MG63 (cell line): ENCODE data around the gene DLX1. TPM values are rescaled to one million over a fixed set of nuclear protein-coding genes. Genes with fewer than 3 reads are reported as not detected.
"Not testable (repeated sequence)": the region's sequence is repeated elsewhere in the genome, so short reads cannot be mapped to it uniquely, and the experiment has no call there.

ENCODE experiments used
- DNase-seq: peaks from one replicate; pipeline ENCODE4 v3.0.0-alpha.2; 2020
- H3K27me3 ChIP-seq: fragments of 250-450 bp; sonication (Bioruptor Pico); 2 replicates; pipeline ENCODE4 v1.5.1; 2020; ENCODE audit warnings: mild to moderate bottlenecking, moderate library complexity
- H3K36me3 ChIP-seq: fragments of 250-450 bp; sonication (Bioruptor Pico); 2 replicates; pipeline ENCODE4 v1.5.1; 2020; ENCODE audit warnings: mild to moderate bottlenecking, moderate library complexity
- H3K4me3 ChIP-seq: fragments of 250-450 bp; sonication (Bioruptor Pico); 2 replicates; pipeline ENCODE4 v1.5.1; 2020; ENCODE audit warnings: mild to moderate bottlenecking, moderate library complexity
- H3K9me3 ChIP-seq: fragments of 250-450 bp; sonication (Bioruptor Pico); 2 replicates; pipeline ENCODE4 v1.5.1; 2020; ENCODE audit warnings: mild to moderate bottlenecking, moderate library complexity
- total RNA-seq: library from RNA; depleted of rRNA; stranded (reverse); fragments of >200 nt; shearing (Covaris generic); gene quantifications from 2 replicates; pipeline ENCODE4 v1.2.3, GENCODE V29; 2014; ENCODE audit warnings: low replicate concordance; rRNA removed

DLX1 gene
- total RNA-seq, 1 experiment from 2014 or later, result 5.7 TPM

- no peaks in the 10 kb centered on the region for H3K36me3 ChIP-seq
- no peak for DNase-seq
- H3K4me3 ChIP-seq, result no peak overlapping the region
- H3K9me3 ChIP-seq, result no peaks in the 10 kb centered on the region
- no peaks in the 10 kb centered on the region for H3K27me3 ChIP-seq
Observed at GRCh38 chr2:172116107-172116506, 30.8 kb downstream of the DLX1 start.

GRCh38 chr2:172119089-172119488 lies 33.8 kb downstream of the DLX1 start:
- Histone ChIP-seq H3K27me3 (no peaks in the 10 kb centered on the region), H3K36me3 (no peaks in the 10 kb centered on the region), H3K4me3 (no peak overlapping the region), H3K9me3 (no peaks in the 10 kb centered on the region)
- no peak for DNase-seq

GRCh38 chr2:172120118-172120517 lies 34.8 kb downstream of the DLX1 start:
- DNase-seq, result no peak
- no peaks in the 10 kb centered on the region for H3K36me3 ChIP-seq
- H3K27me3 ChIP-seq, result no peaks in the 10 kb centered on the region
- no peaks in the 10 kb centered on the region for H3K9me3 ChIP-seq
- no peak overlapping the region for H3K4me3 ChIP-seq

- DNase-seq, result no peak
- H3K27me3 ChIP-seq, result no peaks in the 10 kb centered on the region
Observed at GRCh38 chr2:172128484-172128883, 43.2 kb downstream of the DLX1 start.

GRCh38 chr2:172129404-172129803 lies 44.1 kb downstream of the DLX1 start:
- no peaks in the 10 kb centered on the region for H3K36me3 ChIP-seq
- H3K4me3 ChIP-seq, result no peak overlapping the region
- no peaks in the 10 kb centered on the region for H3K27me3 ChIP-seq
- H3K9me3 ChIP-seq, result no peaks in the 10 kb centered on the region
- DNase-seq, result no peak

More at GRCh38 chr2:172128484-172128883, 43.2 kb downstream of the DLX1 start:
- Histone ChIP-seq H3K36me3 (no peaks in the 10 kb centered on the region), H3K9me3 (no peaks in the 10 kb centered on the region), H3K4me3 (no peak overlapping the region)

- Histone ChIP-seq H3K27me3 (no peaks in the 10 kb centered on the region), H3K9me3 (no peaks in the 10 kb centered on the region), H3K36me3 (no peaks in the 10 kb centered on the region), H3K4me3 (no peak overlapping the region)
- DNase-seq, result no peak
Observed at GRCh38 chr2:172131713-172132555, 46.6 kb downstream of the DLX1 start.

GRCh38 chr2:172134270-172134669 lies 49.0 kb downstream of the DLX1 start:
- Histone ChIP-seq H3K27me3 (no peaks in the 10 kb centered on the region), H3K9me3 (no peaks in the 10 kb centered on the region), H3K36me3 (no peaks in the 10 kb centered on the region), H3K4me3 (no peak overlapping the region)
- no peak for DNase-seq

GRCh38 chr2:172135446-172135845 lies 50.1 kb downstream of the DLX1 start:
- DNase-seq, result no peak
- no peaks in the 10 kb centered on the region for H3K27me3 ChIP-seq
- no peaks in the 10 kb centered on the region for H3K36me3 ChIP-seq
- H3K9me3 ChIP-seq, result no peaks in the 10 kb centered on the region; the same call in 1 of the 2 replicates
- no peak overlapping the region for H3K4me3 ChIP-seq

- no peaks in the 10 kb centered on the region for H3K27me3 ChIP-seq
- no peak overlapping the region for H3K4me3 ChIP-seq
- H3K36me3 ChIP-seq, result no peaks in the 10 kb centered on the region
- DNase-seq, result no peak
- no peaks in the 10 kb centered on the region; the same call in 1 of the 2 replicates for H3K9me3 ChIP-seq
Observed at GRCh38 chr2:172137109-172137508, 51.8 kb downstream of the DLX1 start.

- Histone ChIP-seq H3K4me3 (no peak overlapping the region), H3K9me3 (no peaks in the 10 kb centered on the region; the same call in 1 of the 2 replicates), H3K27me3 (no peaks in the 10 kb centered on the region), H3K36me3 (no peaks in the 10 kb centered on the region)
- no peak for DNase-seq
Observed at GRCh38 chr2:172137943-172138342, 52.6 kb downstream of the DLX1 start.

- not testable (repeated sequence) for H3K4me3 ChIP-seq, H3K9me3 ChIP-seq, H3K27me3 ChIP-seq, DNase-seq, H3K36me3 ChIP-seq
Observed at GRCh38 chr2:172138727-172139126, 53.4 kb downstream of the DLX1 start.

Other genes starting within 250 kb of the DLX1 start
- 19.5 and 21.7 TPM in 2 replicates for gene SLC25A12, start 191.3 kb upstream of the DLX1 start, total RNA-seq
- 51.3 and 118 TPM in 2 replicates for gene HAT1, start 163.0 kb upstream of the DLX1 start, total RNA-seq
- gene METAP1D, start 85.6 kb upstream of the DLX1 start, total RNA-seq, result 6.9 and 16.4 TPM in 2 replicates
- gene DLX2, start 17.4 kb downstream of the DLX1 start, total RNA-seq, result not detected in 2 replicates